DMS114 treated with DMSO at 0.1 percent for 48 hours (cell line): ENCODE measurements around the gene ACACA.
"Not testable (repeated sequence)": the region's sequence is repeated elsewhere in the genome, so short reads cannot be mapped to it uniquely, and the experiment has no call there.

Experiments
- DNase-seq: peaks from one replicate; lab custom pipeline; 2025; ENCODE audit not compliant: unreplicated experiment; lab: John Stamatoyannopoulos, UW

The ACACA gene

GRCh38 chr17:37356796-37357569 is 49.7 kb downstream of the ACACA start:
- not testable (repeated sequence) for DNase-seq

DNA sequence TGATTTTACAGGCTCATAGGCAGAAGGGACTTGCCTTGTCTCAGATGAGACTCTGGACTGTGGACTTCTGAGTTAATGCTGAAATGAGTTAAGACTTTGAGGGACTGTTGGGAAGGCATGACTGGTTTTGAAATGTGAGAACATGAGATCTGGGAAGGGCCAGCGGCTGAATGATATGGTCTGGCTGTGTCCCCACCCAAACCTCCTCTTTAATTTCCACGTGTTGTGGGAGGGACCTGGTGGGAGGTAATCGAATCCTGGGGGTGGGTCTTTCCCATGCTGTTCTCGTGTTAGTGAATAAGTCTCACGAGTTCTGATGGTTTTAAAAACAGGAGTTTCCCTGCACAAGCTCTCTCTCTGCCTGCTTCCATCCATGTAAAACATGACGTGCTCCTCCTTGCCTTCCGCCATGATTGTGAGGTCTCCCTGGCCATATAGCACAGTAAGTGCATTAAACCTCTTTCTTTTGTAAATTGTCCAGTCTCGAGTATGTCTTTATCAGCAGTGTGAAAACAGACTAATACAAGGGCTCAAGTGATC is 59.7 kb downstream of the ACACA start:
- DNase-seq: not testable (repeated sequence)

- no peak for DNase-seq
Observed at GRCh38 chr17:37344519-37344918, 62.1 kb downstream of the ACACA start.

GRCh38 chr17:37342589-37342988 is 64.0 kb downstream of the ACACA start:
- DNase-seq: no peak

- no peak for DNase-seq
Observed at GRCh38 chr17:37340804-37341203, 65.8 kb downstream of the ACACA start.

GRCh38 chr17:37339321-37339720 is 67.3 kb downstream of the ACACA start:
- no peak for DNase-seq

DNA sequence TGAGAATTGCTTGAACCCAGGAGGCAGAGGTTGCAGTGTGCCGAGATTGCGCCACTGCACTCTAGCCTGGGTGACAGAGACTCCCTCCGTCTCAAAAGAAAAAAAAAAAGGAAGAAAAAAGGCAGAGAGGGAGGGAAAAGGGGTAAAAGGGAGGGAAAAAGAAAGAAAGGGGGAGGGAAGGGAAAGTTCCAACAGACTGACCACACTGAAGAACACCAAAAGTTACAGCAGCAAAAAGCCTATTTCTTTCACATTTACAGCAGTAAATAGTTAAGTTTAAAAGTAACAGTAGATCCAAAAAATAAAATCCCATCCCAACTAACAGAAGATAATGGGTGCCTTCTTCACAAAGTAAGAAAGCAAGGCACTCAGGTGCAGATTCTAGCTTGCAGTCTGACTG is 67.8 kb downstream of the ACACA start:
- no peak for DNase-seq

- no peak for DNase-seq
Observed at GRCh38 chr17:37327341-37328090, 79.1 kb downstream of the ACACA start.

DNA sequence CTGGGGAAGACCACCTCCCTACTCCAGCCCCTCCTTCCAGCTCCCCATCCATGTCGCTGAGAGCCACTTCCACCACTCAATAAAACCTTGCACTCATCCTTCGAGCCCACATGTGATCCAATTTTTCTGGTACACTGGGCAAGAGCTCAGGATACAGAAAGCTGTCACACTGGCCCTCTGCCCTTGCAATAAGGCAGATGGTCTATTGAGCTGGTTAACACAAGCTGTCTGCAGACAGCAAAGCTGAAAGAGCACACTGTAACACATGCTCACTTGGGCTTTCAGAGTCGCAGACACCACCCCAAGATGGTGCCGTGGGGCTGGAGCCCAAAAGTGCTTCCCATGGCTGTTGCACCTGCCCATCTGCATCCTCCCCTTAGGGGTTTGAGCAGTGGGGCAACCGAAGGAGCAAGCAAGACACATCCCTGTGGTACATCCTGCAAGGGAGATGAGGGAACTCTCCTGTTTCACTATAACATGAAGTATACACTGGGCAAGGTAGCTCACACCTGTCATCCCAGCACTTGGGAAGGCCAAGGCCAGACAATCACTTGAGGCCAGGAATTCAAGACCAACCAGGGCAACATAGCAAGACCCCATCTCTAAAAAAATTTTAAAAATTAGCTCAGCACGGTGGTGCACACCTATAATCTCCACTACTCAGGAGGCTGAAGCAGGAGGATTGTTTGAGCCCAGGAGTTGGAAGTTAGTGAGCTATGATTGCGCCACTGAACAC is 83.6 kb downstream of the ACACA start:
- no peak for DNase-seq

DNA sequence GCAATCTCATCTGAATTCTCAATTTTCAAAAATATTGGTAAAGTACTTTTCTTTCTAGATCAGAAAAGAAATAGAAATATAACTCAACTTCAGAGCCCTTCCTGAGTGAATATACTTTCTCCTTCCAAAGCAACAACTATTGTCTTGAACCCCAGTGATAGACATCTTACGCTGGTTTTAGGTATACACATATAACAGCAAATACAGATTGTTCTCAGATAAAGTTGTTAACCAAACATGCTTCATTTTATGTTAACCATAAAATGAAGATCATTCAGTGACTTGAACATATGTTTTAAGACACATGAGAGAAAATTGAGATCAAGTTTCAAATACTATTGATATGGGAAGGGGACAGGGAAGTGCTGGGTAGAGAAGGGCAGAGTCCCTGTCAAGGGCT is 84.5 kb downstream of the ACACA start:
- no peak for DNase-seq

- DNase-seq: no peak
Observed at GRCh38 chr17:37318931-37319594, 87.6 kb downstream of the ACACA start.

DNA sequence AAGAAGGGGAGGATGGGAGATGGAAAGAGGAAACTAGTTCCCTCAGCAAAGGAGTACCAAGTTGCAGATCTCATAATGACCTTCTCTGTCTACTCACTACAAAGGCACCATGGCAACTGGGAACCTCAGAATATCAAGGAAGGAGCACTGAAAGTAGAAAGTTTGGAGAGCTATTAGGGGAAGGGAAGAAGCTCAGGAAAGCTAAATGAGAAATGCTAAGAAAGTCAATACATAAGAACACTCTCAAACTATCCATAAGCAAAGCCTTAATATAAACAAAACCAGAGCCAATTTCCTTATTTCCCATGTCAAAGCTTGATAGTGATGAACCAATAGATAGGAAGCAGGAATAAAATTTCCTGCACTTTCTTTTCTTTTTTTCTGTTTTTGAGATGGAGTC is 88.8 kb downstream of the ACACA start:
- DNase-seq: no peak

DNA sequence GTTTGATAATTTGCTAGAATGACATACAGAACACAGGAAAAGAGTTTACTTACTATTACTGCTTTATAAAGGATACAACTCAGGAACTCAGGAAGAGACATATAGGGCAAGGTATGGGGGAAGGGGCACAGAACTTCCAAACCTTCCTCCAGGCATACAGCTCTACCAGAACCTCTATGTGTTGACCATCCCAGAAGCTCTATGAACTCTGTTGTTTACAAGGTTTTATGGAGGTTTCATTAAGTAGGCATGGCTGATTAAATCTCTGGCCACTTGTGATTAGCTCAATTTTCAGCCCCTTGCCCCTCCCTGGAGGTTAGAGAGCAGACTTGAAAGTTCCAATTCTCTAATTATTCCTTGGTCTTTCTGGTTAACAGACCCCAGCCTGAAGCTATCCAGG is 91.0 kb downstream of the ACACA start:
- DNase-seq: no peak

GRCh38 chr17:37312137-37312923 is 94.3 kb downstream of the ACACA start:
- no peak for DNase-seq

- no peak for DNase-seq
Observed at GRCh38 chr17:37310940-37311339, 95.7 kb downstream of the ACACA start.

- DNase-seq: no peak
Observed at GRCh38 chr17:37309051-37309450, 97.6 kb downstream of the ACACA start.

GRCh38 chr17:37305406-37305905 is 101.2 kb downstream of the ACACA start:
- DNase-seq: no peak

DNA sequence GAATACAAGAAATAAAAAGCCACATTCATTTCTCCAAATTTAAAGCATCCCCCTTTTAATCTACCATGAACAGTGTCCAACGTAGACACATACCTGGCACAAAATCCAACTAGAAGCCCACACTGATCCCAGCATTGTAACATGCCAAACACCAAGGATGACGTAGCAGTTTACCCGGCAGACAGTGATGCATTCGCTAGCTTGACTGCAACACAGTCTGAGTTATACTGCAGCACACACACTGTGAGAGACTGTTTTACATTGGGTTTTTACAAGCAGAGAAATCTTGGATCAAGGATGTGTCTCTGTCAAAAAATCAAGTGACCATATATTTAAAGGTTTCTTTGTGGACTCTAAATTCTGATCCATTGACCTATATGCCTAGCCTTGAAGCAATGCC is 105.3 kb downstream of the ACACA start:
- DNase-seq: no peak

GRCh38 chr17:37300683-37301082 is 106.0 kb downstream of the ACACA start:
- DNase-seq: no peak
